ENCODE data around the gene VASP.

Gene VASP

GRCh38 chr19:45464852-45465441 is 42.3 kb upstream of the VASP start:
- H3K4me3 ChIP-seq (ENCODE audit: control insufficient read depth, low read depth, low read length), result no peak overlapping the region
- TF ChIP-seq, protein P1, sequence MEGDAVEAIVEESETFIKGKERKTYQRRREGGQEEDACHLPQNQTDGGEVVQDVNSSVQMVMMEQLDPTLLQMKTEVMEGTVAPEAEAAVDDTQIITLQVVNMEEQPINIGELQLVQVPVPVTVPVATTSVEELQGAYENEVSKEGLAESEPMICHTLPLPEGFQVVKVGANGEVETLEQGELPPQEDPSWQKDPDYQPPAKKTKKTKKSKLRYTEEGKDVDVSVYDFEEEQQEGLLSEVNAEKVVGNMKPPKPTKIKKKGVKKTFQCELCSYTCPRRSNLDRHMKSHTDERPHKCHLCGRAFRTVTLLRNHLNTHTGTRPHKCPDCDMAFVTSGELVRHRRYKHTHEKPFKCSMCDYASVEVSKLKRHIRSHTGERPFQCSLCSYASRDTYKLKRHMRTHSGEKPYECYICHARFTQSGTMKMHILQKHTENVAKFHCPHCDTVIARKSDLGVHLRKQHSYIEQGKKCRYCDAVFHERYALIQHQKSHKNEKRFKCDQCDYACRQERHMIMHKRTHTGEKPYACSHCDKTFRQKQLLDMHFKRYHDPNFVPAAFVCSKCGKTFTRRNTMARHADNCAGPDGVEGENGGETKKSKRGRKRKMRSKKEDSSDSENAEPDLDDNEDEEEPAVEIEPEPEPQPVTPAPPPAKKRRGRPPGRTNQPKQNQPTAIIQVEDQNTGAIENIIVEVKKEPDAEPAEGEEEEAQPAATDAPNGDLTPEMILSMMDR (IDR thresholded peaks at IDR 0.05; ENCODE audit: control insufficient read depth, insufficient read depth, low read depth, low read length, missing control alignments), result no peak
- DNase-seq (ENCODE audit: low read depth), result no peak

GRCh38 chr19:45467115-45467455 is 40.2 kb upstream of the VASP start:
- peak overlapping the region; percentile 78 for H3K4me3 ChIP-seq (ENCODE audit: control insufficient read depth, low read depth, low read length)
- TF ChIP-seq, protein P1 (IDR thresholded peaks at IDR 0.05; ENCODE audit: control insufficient read depth, insufficient read depth, low read depth, low read length, missing control alignments), result no peak
- no peak for DNase-seq (ENCODE audit: low read depth)

DNA sequence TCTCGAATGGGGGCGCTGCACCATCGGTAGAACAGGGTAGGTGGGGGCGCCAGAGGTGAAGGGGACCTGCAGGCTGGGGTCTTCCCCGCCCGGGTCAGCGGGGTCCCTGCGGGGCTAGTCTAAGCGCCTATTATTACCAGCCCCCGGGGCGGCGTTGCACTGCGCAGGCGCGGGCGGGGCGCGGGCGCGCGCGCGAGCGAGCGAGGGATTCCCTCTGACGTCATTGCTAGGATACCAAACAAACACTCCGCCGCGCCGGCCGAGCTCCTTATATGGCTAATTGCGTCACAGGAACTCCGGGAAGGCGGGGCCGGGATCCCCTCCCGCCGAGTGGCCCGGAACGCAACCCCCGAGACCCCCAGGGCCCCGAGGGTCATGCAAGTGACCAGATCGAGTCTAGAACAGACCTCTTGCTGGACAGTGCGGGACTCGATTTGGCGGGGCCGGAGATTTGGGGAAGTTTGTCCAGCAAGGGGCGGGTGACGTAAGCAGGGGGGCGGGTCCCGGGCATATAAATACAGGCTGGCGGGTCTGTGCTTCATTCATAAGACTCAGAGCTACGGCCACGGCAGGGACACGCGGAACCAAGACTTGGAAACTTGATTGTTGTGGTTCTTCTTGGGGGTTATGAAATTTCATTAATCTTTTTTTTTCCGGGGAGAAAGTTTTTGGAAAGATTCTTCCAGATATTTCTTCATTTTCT is 39.7 kb upstream of the VASP start, which contains the start of gene FOSB:
TSS of gene FOSB (plus strand) at position 541 of the 703 bp plus-strand sequence. CDS start 591 bp downstream, outside the sequence.
- H3K4me3 ChIP-seq (ENCODE audit: control insufficient read depth, low read depth, low read length), result peak within 1 kb of the TSS; percentile 78
- no peak for DNase-seq (ENCODE audit: low read depth)
- TF ChIP-seq, protein P1 (IDR thresholded peaks at IDR 0.05; ENCODE audit: control insufficient read depth, insufficient read depth, low read depth, low read length, missing control alignments), result no peak

DNA sequence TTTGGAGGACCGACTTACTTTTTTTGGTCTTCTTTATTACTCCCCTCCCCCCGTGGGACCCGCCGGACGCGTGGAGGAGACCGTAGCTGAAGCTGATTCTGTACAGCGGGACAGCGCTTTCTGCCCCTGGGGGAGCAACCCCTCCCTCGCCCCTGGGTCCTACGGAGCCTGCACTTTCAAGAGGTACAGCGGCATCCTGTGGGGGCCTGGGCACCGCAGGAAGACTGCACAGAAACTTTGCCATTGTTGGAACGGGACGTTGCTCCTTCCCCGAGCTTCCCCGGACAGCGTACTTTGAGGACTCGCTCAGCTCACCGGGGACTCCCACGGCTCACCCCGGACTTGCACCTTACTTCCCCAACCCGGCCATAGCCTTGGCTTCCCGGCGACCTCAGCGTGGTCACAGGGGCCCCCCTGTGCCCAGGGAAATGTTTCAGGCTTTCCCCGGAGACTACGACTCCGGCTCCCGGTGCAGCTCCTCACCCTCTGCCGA is 39.1 kb upstream of the VASP start:
- H3K4me3 ChIP-seq (ENCODE audit: control insufficient read depth, low read depth, low read length), result peak overlapping the region; percentile 78
- DNase-seq (ENCODE audit: low read depth), result no peak
- TF ChIP-seq, protein P1 (IDR thresholded peaks at IDR 0.05; ENCODE audit: control insufficient read depth, insufficient read depth, low read depth, low read length, missing control alignments), result no peak

DNA sequence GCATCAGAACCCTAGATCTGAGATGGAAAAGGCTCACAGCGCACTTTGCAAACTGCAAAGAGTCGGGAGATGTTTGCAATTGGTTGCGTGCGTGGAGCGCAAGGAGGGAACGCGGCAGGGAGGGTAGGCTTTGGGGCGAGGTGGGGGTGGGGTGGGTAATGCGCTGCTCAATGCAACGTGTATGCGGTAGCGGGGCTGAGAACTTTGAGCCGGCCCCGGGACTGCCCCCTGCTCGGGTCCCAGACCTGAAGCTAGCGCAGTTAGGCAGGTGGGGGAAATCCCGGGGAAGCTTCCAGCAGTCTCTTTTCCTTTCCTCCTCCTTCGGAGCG is 38.5 kb upstream of the VASP start:
- DNase-seq (ENCODE audit: low read depth), result no peak
- peak overlapping the region; percentile 78 for H3K4me3 ChIP-seq (ENCODE audit: control insufficient read depth, low read depth, low read length)
- TF ChIP-seq, protein P1 (IDR thresholded peaks at IDR 0.05; ENCODE audit: control insufficient read depth, insufficient read depth, low read depth, low read length, missing control alignments), result no peak

DNA sequence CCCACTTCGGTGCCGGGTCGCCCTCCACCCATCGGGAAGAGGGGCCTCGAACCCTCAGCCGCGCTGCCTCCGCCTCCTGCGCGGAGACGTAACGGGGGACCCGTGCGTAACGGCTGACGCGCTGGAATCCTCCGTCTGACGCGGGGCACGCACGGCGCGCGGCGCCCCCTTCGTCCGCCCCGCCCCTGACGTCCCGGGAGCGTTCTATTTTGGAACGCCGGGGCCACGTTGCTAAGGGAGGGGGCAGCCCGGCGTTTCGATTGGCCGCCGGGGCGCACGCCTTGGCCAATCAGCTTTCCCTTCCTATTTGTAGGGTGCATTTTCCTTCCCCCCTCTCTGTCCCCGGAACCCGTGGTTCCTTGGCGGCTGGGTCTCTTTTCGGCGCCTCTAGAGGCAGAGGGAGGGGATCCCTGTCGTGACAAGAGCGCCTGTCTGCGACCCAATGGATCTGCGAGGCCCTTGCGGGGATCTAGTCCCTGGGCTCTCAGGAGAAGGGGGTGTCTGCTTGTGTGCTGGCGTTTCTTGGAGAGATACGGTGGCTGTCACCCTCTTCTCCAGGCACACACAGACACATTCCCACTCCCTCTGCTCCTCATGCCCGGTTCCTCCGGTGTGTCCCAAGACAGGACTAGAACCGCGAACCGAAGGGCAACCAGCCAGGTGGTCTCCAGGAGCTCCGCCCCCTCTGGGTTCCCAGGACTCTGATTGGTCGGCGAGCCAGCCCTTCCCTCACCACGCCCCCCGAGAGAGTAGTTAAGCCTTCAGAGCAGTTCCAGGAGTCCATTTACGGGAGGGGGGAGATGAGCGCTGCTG is 37.9 kb upstream of the VASP start:
- H3K4me3 ChIP-seq (ENCODE audit: control insufficient read depth, low read depth, low read length), result peak overlapping the region; percentile 78
- DNase-seq (ENCODE audit: low read depth), result peak; percentile 78
- TF ChIP-seq, protein P1 (IDR thresholded peaks at IDR 0.05; ENCODE audit: control insufficient read depth, insufficient read depth, low read depth, low read length, missing control alignments), result peak; percentile 1

Data from AG09309 (cell line).